Activated T-cell treated with anti-CD3 and anti-CD28 coated beads, Interleukin-2, amount 50 U/mL, for 24 hours (primary cell): Measurements from ENCODE around the gene SMYD3.

ENCODE experiments used
- DNase-seq: peaks from one replicate; pipeline ENCODE4 v3.0.0-alpha.2; 2020
- H3K27ac Mint-ChIP-seq: 2 replicates; pipeline ENCODE4 v1.8.0; 2020; ENCODE audit warnings: mild to moderate bottlenecking, mixed read lengths
- H3K27me3 Mint-ChIP-seq: 2 replicates; pipeline ENCODE4 v1.8.0; 2020; ENCODE audit warnings: mixed read lengths
- H3K36me3 Mint-ChIP-seq: 2 replicates; pipeline ENCODE4 v1.8.0; 2020; ENCODE audit warnings: low read depth, mixed read lengths
- H3K4me1 Mint-ChIP-seq: 2 replicates; pipeline ENCODE4 v1.8.0; 2020; ENCODE audit warnings: low read depth, mixed read lengths
- H3K4me3 Mint-ChIP-seq: 2 replicates; pipeline ENCODE4 v1.8.0; 2020; ENCODE audit warnings: mild to moderate bottlenecking, moderate library complexity, mixed read lengths
- H3K9me3 Mint-ChIP-seq: 2 replicates; pipeline ENCODE4 v1.8.0; 2020; ENCODE audit warnings: mixed read lengths

The SMYD3 gene

DNA sequence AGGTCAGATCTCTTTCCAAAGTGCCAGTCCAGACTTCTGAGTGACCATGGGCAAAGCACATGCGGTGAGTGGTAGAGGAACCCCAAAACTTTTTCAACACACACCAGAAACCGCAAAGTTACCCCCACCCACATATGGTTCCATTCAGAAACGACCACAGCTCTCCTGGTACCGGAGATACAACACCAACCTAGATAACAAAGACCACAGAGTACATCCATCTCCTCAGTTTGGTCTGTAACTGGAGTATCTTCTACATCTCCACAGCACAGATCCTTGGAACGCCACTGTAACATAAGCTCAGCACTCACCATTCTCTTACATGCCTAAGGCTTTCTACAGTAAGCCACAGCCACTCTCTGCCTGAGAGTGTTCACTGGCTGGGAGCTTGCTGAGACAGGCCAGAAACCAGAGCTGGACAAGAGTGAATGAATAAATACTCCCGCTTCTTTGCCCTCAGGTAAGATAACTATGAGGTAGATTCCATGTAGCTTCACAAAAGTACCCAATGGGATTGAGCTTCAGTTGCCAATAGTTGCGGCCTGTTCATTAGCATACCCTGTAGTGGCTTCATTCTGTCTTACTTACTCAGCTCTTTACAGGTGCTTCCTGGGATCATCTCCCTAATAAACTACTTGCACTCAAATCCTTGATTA lies 81.8 kb downstream of the SMYD3 start:
- Mint-ChIP-seq H3K27ac (no peak overlapping the region), H3K36me3 (peaks cover 3% of the 10 kb centered on the region), H3K4me3 (no peak overlapping the region), H3K4me1 (peaks cover 19% of the 10 kb centered on the region), H3K27me3 (no peaks in the 10 kb centered on the region), H3K9me3 (no peaks in the 10 kb centered on the region)
- DNase-seq = no peak

DNA sequence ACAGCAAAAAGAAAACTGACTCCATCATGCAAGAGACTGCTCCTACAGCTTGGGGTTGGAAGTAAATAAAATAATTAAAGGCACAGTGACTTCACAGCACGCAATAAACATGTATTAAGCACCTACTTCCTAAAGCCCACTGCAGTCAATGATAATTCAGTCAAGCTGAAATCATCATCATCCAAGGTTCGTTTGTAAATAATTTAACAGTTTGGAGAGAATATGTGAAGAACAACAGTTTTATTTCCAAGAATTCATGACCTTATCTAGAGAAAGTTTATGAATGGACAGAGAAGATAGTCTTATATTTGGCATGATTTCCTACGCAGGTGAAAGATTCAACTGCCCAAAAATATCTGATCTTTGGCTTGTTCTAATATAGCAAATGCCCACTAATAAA lies 86.8 kb downstream of the SMYD3 start:
- Mint-ChIP-seq H3K36me3 (peaks cover 35% of the 10 kb centered on the region), H3K9me3 (peaks cover 9% of the 10 kb centered on the region), H3K27me3 (no peaks in the 10 kb centered on the region), H3K4me3 (no peak overlapping the region), H3K27ac (no peak overlapping the region), H3K4me1 (peaks cover 15% of the 10 kb centered on the region)
- no peak for DNase-seq

DNA sequence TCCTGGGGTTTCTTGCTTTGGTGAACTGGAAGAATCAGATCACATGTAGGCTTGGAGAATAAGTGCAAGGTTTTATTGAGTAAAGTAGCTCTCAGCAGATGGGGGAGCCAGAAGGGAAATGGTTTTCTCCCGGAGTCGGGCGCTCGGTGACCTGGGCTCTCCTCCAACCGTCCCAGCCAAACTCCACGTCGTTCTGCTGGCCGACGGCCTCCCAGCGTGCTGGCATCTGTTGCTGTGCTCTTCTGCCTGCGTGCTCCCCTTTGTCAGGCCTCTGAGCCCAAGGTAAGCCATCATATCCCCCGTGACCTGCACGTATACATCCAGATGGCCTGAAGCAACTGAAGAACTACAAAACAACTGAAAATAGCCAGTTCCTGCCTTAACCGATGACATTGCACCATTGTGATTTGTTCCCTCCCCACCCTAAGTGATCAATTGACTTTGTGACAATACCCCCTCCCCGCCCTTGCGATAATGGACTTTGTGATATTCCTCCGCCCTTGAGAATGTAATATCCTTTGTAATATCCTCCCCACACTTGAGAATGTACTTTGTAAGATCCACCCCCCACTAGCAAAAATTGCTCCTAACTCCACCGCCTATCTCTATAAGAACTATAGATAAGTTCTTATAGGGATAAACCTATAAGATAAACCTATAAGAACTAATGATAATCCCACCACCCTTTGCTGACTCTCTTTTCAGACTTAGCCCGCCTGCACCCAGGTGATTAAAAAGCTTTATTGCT lies 88.3 kb downstream of the SMYD3 start:
- Mint-ChIP-seq H3K36me3 (peaks cover 38% of the 10 kb centered on the region), H3K4me3 (no peak overlapping the region), H3K27me3 (no peaks in the 10 kb centered on the region), H3K27ac (no peak overlapping the region), H3K4me1 (peaks cover 11% of the 10 kb centered on the region), H3K9me3 (peaks cover 10% of the 10 kb centered on the region)
- DNase-seq = no peak

DNA sequence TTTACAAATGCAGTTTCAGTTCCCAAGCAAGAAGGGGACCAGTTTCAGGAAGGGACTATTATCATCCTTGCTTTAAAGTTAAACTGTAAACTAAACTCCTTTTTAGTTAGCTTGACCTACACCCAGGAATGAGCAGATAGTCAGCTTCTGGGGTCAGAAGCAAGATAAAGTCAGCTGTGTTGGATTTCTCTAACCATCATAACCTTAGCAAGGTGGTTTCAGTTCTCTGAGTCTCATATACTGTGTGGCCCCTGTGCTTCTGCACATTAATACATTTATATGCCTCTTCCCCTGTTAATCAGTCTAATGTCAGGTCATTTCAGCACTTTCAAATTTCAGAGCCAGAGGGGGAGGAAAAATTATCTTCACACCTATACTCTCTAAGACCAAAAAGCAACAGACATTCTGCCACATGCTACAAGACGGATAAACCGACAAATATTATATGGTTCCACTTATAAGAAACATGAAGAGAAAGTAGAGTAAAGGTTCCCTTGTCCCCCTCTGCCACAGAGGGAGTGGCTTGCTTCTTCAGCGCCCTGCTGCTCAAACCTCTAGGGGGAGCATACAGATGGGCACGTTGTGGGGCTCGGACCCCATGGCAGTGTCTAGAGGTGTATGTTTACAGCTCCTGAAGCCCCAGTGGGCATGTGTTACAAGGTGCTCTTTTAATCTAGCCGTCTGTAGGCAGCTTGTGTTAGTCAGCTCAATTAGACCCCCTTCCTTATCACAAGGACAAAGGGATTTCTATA lies 89.1 kb downstream of the SMYD3 start:
- H3K27ac Mint-ChIP-seq = no peak overlapping the region
- no peak overlapping the region for H3K4me3 Mint-ChIP-seq
- DNase-seq = no peak
- peaks cover 10% of the 10 kb centered on the region for H3K4me1 Mint-ChIP-seq
- peaks cover 15% of the 10 kb centered on the region for H3K9me3 Mint-ChIP-seq
- no peaks in the 10 kb centered on the region for H3K27me3 Mint-ChIP-seq
- H3K36me3 Mint-ChIP-seq = peaks cover 42% of the 10 kb centered on the region

DNA sequence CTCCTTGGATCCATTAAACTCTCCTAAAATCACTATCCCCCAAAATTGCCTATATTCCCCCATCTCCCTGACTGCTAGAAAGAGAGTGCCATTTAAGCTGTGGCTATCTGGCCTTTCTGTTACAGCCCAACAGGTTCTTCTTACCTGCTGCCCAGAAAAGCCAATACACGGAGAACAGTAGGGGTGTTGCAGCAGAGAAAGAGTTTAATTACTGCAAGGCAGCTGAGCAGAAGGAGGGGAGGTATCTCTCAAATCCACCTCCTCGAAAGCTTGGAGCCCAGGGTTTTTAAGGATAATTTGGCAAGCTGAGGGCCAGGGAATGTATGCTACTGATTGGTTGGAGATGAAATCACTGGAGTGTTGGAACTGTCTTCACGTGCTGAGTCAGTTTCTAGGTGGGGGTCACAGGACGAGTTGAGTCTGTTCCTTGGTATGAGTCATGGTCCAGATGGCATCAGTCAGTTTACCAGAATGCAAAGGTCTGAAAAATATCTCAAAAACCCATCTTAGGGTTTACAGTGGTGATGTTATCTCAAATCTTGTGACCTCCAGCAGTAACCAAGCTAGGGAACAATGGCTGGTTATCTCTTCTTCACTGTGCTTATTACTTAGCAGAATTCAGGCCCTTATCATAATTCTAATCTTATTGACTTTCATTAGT lies 89.8 kb downstream of the SMYD3 start:
- H3K4me1 Mint-ChIP-seq = peaks cover 10% of the 10 kb centered on the region
- no peak overlapping the region for H3K4me3 Mint-ChIP-seq
- H3K9me3 Mint-ChIP-seq = peaks cover 16% of the 10 kb centered on the region
- DNase-seq = no peak
- H3K27ac Mint-ChIP-seq = no peak overlapping the region
- peaks cover 47% of the 10 kb centered on the region for H3K36me3 Mint-ChIP-seq
- no peaks in the 10 kb centered on the region for H3K27me3 Mint-ChIP-seq

DNA sequence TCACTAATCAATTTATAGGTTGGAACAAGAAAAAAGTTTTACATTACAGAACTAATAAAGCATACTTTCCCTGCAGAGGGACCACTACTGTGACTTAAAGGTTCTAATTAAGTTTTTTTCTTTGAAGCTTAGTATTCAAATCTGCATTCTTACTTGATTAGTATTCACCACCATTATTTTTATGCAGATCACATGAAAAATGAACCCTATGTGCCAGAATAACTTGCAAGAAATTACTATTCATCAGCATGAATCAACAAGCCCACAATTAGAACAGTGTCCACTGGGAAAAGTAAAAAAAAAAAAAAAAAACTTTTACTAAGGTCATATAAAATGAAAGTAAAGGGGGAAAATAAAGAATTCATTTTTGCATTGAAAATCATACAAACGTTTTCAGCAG lies 90.8 kb downstream of the SMYD3 start:
- no peak overlapping the region for H3K27ac Mint-ChIP-seq
- peaks cover 54% of the 10 kb centered on the region for H3K36me3 Mint-ChIP-seq
- no peak for DNase-seq
- H3K27me3 Mint-ChIP-seq = no peaks in the 10 kb centered on the region
- no peak overlapping the region for H3K4me3 Mint-ChIP-seq
- H3K4me1 Mint-ChIP-seq = peaks cover 10% of the 10 kb centered on the region
- peaks cover 21% of the 10 kb centered on the region for H3K9me3 Mint-ChIP-seq

DNA sequence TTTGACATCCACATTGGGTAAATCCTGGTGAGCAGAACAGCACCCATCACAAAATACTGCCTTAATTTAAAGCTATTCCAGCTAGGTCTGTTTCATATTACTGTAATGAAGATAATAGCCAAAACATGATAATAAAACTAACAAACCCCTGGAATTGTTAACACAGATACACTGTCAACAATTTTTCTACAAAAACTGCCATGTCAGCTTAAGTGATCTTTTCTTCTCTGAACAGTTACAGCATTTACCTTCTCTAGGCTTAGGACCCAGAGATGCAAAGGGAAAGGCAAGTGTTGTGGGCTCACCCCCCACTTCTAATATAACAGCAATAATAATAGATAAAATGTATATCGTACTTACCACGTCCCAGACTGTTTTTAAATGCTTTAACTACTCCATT lies 92.1 kb downstream of the SMYD3 start:
- H3K4me1 Mint-ChIP-seq = peaks cover 10% of the 10 kb centered on the region
- DNase-seq = no peak
- no peaks in the 10 kb centered on the region for H3K27me3 Mint-ChIP-seq
- no peak overlapping the region for H3K27ac Mint-ChIP-seq
- peaks cover 21% of the 10 kb centered on the region for H3K9me3 Mint-ChIP-seq
- H3K4me3 Mint-ChIP-seq = no peak overlapping the region
- H3K36me3 Mint-ChIP-seq = peaks cover 53% of the 10 kb centered on the region

DNA sequence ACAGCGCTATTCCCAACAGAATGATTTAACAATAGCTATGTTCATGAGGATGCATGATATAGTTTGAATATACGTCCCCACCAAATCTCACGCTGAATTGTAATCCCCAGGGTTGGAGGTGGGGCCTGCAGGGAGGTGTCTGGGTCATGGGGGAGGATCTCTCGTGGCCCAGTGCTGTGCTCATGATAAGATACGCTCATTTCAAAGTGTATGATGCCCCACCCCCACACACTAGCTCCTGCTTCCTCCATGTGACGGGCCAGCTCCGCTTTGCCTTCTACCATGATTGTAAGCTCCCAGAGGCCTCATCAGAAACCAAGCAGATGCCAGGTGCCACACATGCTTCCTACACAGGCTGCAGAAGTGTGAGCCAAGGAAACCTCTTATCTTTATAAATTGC lies 93.6 kb downstream of the SMYD3 start:
- no peak overlapping the region for H3K27ac Mint-ChIP-seq
- H3K4me1 Mint-ChIP-seq = peaks cover 10% of the 10 kb centered on the region
- H3K9me3 Mint-ChIP-seq = peaks cover 12% of the 10 kb centered on the region
- no peak for DNase-seq
- H3K4me3 Mint-ChIP-seq = no peak overlapping the region
- no peaks in the 10 kb centered on the region for H3K27me3 Mint-ChIP-seq
- H3K36me3 Mint-ChIP-seq = peaks cover 40% of the 10 kb centered on the region

DNA sequence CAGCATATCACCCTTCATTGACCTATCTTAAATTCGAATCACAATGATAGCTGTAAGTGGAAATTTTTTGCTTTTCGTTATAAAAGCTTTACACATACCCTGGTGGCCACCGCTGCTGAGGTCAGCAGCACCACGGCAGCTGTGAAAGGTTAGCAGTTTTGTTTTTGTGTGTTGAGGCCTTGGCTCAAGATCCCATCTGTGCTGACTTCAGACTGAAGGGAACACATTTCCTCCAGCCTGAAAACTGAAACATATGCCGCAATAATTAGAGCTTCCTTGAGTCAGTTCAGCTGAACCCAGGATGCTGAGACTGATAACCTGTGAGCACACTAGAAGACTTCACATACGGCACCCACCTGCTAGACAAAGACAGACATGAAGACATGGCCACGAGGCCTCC lies 103.0 kb downstream of the SMYD3 start:
- Mint-ChIP-seq H3K9me3 (no peaks in the 10 kb centered on the region), H3K4me3 (no peak overlapping the region), H3K27me3 (no peaks in the 10 kb centered on the region), H3K27ac (no peak overlapping the region), H3K36me3 (peaks cover 12% of the 10 kb centered on the region), H3K4me1 (peaks cover 2% of the 10 kb centered on the region)
- no peak for DNase-seq

DNA sequence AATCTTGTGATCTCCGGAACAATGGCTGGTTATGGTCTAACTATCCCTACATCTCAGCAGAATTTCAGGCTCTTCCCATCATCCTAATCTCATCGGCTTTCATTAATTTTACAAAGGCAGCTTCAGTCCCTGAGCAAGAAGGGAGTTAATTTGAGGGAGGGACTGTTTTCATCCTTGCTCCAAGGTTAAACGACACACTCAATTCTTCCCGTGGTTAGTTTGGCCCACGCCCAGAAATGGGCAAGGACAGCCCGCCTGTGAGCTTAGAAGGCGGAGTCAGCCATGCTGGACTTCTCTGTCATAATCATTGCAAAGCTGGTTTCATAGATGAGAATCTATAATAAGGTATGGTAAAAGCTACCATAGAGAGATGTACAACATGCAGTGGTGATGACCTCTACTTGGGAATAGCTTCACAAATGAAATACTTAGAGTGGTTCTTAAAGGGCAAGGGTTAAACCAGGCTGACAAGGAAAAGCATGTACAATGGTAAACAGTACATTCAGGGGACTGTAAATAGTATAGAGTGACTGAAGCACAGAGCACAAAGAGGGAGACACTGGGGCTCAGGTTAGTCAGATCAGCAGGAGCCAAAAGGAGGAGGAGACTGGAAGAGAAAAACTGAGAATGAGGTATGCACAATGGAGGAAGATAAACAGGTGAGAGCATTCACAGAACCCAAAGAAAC lies 108.8 kb downstream of the SMYD3 start:
- H3K4me3 Mint-ChIP-seq = no peak overlapping the region
- no peaks in the 10 kb centered on the region for H3K9me3 Mint-ChIP-seq
- peaks cover 13% of the 10 kb centered on the region for H3K36me3 Mint-ChIP-seq

DNA sequence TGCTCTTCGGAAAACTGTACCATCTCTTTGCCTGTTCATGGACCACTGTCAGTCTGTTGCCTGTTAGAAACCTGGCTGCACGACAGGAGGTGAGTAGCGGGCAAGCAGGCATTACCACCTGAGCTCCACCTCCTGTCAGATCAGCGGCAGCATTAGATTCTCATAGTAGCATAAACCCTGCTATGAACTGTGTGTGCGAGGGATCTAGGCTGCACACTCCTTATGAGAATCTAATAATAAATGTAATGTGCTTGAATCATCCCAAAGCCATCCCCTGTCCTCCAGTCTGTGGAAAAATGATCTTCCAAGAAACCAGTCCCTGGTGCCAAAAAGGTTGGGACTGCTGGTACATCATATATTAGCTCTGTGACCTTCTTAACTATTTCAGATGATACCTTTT lies 110.0 kb downstream of the SMYD3 start:
- Mint-ChIP-seq H3K36me3 (peaks cover 18% of the 10 kb centered on the region), H3K27me3 (no peaks in the 10 kb centered on the region), H3K4me1 (peaks cover under 1% of the 10 kb centered on the region), H3K4me3 (no peak overlapping the region), H3K9me3 (peaks cover 2% of the 10 kb centered on the region), H3K27ac (no peak overlapping the region)
- no peak for DNase-seq

More for the DNA sequence above, 108.8 kb downstream of the SMYD3 start:
- Mint-ChIP-seq H3K4me1 (no peaks in the 10 kb centered on the region), H3K27me3 (no peaks in the 10 kb centered on the region), H3K27ac (no peak overlapping the region)
- DNase-seq = no peak

DNA sequence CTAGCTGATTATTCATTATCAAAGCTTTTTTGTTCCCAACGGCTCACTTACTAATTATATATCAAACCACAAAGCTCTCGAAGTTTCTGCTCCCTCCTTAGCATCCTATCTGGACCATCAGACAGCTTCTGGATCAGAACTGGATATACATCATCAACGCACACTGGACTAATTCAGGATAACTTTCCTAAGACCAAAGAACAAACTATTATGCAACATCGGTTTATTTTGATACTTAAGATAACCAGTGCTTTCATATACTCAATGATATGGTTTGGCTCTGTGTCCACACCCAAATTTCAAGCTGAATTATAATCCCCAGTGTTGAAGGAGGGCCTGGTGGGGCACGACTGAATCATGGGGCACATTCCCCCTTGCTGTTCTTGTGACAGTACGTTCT lies 110.8 kb downstream of the SMYD3 start:
- H3K4me3 Mint-ChIP-seq = no peak overlapping the region
- no peak overlapping the region for H3K27ac Mint-ChIP-seq

DNA sequence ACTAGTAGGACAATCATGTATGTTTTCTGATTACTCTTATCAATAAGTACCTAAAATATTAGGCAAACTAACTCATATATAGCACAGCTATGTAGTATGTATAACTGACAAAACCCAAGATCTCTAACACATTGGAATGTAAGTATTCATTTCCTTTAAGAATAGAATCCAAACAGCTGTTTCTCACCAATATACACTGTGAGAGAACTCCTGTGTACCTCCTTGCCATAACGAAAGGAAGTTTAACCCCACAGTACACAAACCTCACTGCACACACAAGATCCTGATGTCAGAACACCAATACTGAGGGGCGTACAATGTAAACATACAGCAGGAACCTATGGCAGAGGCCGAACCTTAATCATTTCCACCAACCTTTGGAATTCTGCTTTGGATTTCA lies 113.0 kb downstream of the SMYD3 start:
- no peak for DNase-seq
- Mint-ChIP-seq H3K4me1 (peaks cover 4% of the 10 kb centered on the region), H3K36me3 (peaks cover 34% of the 10 kb centered on the region), H3K27ac (no peak overlapping the region), H3K9me3 (peaks cover 16% of the 10 kb centered on the region), H3K27me3 (no peaks in the 10 kb centered on the region), H3K4me3 (no peak overlapping the region)

More for the DNA sequence above, 110.8 kb downstream of the SMYD3 start:
- Mint-ChIP-seq H3K27me3 (no peaks in the 10 kb centered on the region), H3K4me1 (peaks cover 4% of the 10 kb centered on the region), H3K9me3 (peaks cover 9% of the 10 kb centered on the region), H3K36me3 (peaks cover 25% of the 10 kb centered on the region)
- no peak for DNase-seq

DNA sequence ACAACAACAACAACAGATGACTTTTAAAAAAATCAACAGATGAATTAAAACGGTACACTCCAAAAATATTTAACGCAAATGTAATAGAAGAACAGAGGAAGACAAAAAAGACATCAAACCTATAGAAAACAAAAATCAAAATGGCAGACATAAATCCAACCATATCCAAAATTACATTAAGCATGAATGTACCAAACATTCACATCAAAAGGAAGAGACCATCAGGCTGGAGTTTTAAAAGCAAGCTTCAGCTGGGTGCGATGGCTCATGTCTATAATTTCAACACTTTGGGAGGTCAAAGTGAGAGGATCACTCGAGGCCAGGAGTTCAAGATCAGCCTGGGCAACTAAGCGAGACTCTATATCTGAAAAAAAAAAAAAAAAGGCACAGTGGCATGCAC lies 116.2 kb downstream of the SMYD3 start:
- Mint-ChIP-seq H3K9me3 (peaks cover 16% of the 10 kb centered on the region), H3K27me3 (no peaks in the 10 kb centered on the region), H3K36me3 (peaks cover 23% of the 10 kb centered on the region), H3K4me1 (peaks cover 4% of the 10 kb centered on the region), H3K27ac (no peak overlapping the region), H3K4me3 (no peak overlapping the region)
- no peak for DNase-seq
